DMS 273 (cell line): ENCODE results near the gene LRRC61.

Experiments
- DNase-seq: peaks from one replicate; lab custom pipeline; 2025; ENCODE audit not compliant: unreplicated experiment; lab: John Stamatoyannopoulos, UW

Gene LRRC61

GRCh38 chr7:150368884-150369747 lies 46.0 kb downstream of the LRRC61 start:
- peak; percentile 79 for DNase-seq

GRCh38 chr7:150369748-150370501 lies 46.8 kb downstream of the LRRC61 start:
- DNase-seq = no peak

GRCh38 chr7:150370612-150371071 lies 47.5 kb downstream of the LRRC61 start:
- DNase-seq = no peak

- DNase-seq = no peak
Observed at GRCh38 chr7:150371131-150371995, 48.2 kb downstream of the LRRC61 start.

DNA sequence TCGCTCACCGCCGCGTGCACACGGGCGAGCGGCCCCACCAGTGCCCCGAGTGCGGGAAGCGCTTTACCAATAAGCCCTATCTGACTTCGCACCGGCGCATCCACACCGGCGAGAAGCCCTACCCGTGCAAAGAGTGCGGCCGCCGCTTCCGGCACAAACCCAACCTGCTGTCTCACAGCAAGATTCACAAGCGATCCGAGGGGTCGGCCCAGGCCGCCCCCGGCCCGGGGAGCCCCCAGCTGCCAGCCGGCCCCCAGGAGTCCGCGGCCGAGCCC lies 48.8 kb downstream of the LRRC61 start:
- no peak for DNase-seq

- DNase-seq = no peak
Observed at GRCh38 chr7:150372271-150373048, 49.3 kb downstream of the LRRC61 start.

GRCh38 chr7:150373049-150373801 lies 50.1 kb downstream of the LRRC61 start:
- DNase-seq = no peak

GRCh38 chr7:150374026-150374425 lies 50.9 kb downstream of the LRRC61 start:
- no peak for DNase-seq

DNA sequence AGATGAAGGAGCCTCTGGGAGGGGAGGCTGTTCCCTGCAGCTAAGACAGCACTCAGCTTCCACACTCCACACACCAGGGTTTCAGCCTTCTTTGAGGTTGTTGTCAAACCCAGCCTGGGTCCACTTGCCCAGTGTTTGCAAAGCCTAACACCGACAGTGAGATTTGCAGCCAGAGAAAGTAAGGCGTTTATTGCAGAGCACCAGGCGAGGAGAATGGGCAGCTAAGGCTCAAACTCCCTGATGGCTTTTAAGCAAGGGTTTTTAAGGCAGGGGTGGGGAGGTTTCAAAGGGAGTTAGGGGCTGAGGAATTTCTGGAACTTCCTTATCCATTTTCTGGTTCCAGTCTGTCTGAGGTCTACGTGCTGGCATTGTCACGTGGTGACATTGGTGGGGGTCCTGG lies 51.3 kb downstream of the LRRC61 start:
- DNase-seq = no peak

DNA sequence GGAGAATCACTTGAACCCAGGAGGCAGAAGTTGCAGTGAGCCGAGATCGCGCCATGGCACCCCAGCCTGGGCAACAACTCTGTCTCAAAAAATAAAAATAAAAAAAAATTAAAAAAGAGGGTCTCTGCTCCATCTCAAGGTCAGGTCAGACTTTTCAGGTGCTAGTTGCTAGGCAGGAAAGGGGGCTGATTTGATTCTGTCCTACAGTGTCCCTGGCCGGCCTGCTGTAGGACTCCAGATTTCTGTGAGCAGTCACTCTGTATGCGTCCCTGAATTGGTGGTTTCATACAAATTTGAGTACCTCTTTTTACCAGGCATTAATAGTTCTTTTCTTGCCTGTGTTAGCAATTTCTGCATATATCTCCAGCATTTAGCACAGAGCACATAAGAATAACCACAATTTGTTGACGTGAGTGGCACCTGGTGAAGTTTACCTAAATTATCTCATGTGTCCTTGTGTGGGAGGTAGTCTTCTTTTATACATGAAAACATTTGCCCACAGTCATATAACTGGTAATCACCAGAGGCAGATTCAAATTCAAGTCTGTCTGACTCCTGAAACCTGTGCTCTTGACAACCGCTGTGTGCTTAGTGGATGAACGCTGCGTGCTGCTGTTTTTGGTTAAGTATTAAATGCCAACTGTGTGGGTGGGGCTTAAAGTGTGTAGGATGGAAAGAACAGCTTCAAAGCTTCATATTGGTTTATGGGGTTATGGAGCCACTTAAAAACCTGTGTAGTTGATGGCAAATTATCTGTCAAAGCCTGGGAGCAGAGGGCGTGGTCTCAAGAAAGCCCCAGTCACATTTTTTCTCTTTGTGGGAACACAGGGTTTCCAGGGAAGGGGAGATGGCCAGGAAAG lies 52.7 kb downstream of the LRRC61 start:
- DNase-seq = peak; percentile 46

GRCh38 chr7:150376560-150376959 lies 53.4 kb downstream of the LRRC61 start:
- no peak for DNase-seq

DNA sequence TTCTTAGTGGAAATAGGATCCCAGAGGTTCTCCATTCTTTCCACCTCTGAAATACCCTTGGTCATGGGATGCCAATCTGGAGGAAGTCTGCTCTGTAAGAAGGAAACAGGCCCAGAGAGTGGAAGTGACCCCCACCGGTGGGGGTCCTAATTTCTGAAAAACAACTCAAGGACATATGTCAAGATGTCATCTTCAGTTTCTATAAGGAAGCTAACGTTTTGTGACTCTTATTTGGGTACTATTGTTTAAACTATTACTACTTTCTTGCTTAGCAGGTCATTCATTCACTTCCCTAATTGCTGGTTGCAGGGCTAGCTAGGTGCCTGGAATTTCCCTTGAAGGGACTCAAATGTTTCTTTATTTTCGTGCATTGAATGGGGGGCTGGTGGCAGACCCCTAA lies 54.0 kb downstream of the LRRC61 start:
- no peak for DNase-seq

DNA sequence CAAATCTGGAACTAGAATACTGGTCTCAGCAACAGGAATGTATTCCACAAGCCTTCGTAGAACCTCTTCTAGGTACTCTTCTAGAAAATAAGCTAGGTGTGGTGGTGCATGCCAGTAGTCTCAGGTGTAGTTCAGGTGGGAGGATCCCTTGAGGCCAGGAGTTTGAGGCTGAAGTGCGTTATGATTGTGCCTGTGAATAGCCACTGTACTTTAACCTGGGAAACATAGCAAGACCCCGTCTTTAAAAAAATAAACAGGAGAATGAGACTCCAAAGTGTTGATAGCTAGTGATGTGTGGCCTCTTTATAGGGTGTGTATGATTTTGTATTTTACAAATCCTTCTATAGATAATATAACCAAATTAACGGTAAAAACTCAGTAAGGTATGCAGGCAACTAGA lies 54.5 kb downstream of the LRRC61 start:
- no peak for DNase-seq

GRCh38 chr7:150378115-150378852 lies 55.1 kb downstream of the LRRC61 start:
- peak; percentile 96 for DNase-seq

GRCh38 chr7:150378853-150379440 lies 55.8 kb downstream of the LRRC61 start, which contains the start of gene ZNF775:
TSS of gene ZNF775 (plus strand) at chr7:150379330. CDS start at chr7:150388471, 9,141 bp downstream.
- peak; percentile 99 for DNase-seq

GRCh38 chr7:150379441-150380379 lies 56.6 kb downstream of the LRRC61 start:
- peak; percentile 70 for DNase-seq

DNA sequence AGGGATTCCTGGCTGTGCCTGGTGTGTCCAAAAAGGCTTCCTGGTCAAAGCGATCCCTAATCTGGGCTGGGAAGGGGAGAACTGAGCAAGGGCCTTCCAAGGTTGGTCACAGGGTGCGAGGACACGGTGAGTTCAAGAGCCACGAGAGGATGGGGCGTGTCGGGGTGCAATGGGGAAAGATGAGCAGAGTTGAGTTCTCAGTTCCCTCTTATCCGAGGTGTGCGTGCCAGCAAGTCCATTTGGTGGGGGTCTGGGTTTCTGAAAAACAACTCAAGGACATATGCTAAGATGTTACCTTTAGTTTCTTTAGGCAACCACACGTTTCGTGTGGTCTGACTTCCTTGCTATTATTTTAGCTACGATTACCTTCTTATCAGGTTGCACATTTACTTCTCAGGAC lies 57.3 kb downstream of the LRRC61 start:
- DNase-seq = no peak
